Ishikawa (cell line): Measurements from ENCODE around the gene RCOR1.

Experiments
- CEBPB ChIP-seq: IDR thresholded peaks from 2 replicates; pipeline ENCODE4 v1.6.1; 2012
- CREB1 ChIP-seq: IDR thresholded peaks from 2 replicates; pipeline ENCODE4 v1.6.1; 2012; ENCODE audit warnings: low read depth
- EGR1 ChIP-seq: IDR thresholded peaks from 2 replicates; pipeline ENCODE4 v1.6.1; 2012
- EP300 ChIP-seq: IDR thresholded peaks from 2 replicates; pipeline ENCODE4 v1.6.1; 2012; ENCODE audit warnings: borderline replicate concordance
- FOXM1 ChIP-seq: IDR thresholded peaks from 2 replicates; pipeline ENCODE4 v1.6.1; 2012; ENCODE audit warnings: low read depth, borderline replicate concordance
- NFIC ChIP-seq: IDR thresholded peaks from 2 replicates; pipeline ENCODE4 v1.6.1; 2012
- RAD21 ChIP-seq: IDR thresholded peaks from 2 replicates; pipeline ENCODE4 v1.6.1; 2012; ENCODE audit warnings: low read depth
- REST ChIP-seq: IDR thresholded peaks from 2 replicates; pipeline ENCODE4 v1.6.1; 2012; ENCODE audit warnings: low read depth, mild to moderate bottlenecking
- TAF1 ChIP-seq: IDR thresholded peaks from 2 replicates; pipeline ENCODE4 v1.6.1; 2012; ENCODE audit warnings: low read depth, mild to moderate bottlenecking
- TEAD4 ChIP-seq: IDR thresholded peaks from 2 replicates; pipeline ENCODE4 v1.6.1; 2012
- YY1 ChIP-seq: IDR thresholded peaks from 2 replicates; pipeline ENCODE4 v1.6.1; 2012; ENCODE audit warnings: low read depth
- ZBTB7A ChIP-seq: IDR thresholded peaks from 2 replicates; pipeline ENCODE4 v1.6.1; 2012; ENCODE audit warnings: low read depth
- TF ChIP-seq, protein P1 (sequence below): IDR thresholded peaks from 2 replicates; pipeline ENCODE4 v1.6.1; 2012
- TF ChIP-seq, protein P2 (sequence below): IDR thresholded peaks from 2 replicates; pipeline ENCODE4 v1.6.1; 2012

GRCh38 chr14:102654298-102654697, 61.8 kb downstream of the RCOR1 start:
- TF ChIP-seq TEAD4 (no peak), EP300 (no peak), RAD21 (no peak), REST (no peak), TAF1 (no peak), ZBTB7A (no peak), CREB1 (no peak), EGR1 (no peak), FOXM1 (no peak), YY1 (no peak), NFIC (no peak), CEBPB (no peak)
- TF ChIP-seq, protein P1, sequence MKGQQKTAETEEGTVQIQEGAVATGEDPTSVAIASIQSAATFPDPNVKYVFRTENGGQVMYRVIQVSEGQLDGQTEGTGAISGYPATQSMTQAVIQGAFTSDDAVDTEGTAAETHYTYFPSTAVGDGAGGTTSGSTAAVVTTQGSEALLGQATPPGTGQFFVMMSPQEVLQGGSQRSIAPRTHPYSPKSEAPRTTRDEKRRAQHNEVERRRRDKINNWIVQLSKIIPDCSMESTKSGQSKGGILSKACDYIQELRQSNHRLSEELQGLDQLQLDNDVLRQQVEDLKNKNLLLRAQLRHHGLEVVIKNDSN: no peak
- TF ChIP-seq, protein P2, sequence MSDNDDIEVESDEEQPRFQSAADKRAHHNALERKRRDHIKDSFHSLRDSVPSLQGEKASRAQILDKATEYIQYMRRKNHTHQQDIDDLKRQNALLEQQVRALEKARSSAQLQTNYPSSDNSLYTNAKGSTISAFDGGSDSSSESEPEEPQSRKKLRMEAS: no peak
